ENCODE data around the gene C1QTNF2. TPM values are rescaled to one million over a fixed set of nuclear protein-coding genes. Genes with fewer than 3 reads are reported as not detected.

The C1QTNF2 gene
- total and polyA plus RNA-seq, 2 of the 8 experiments (the other 6 are each of a cell fraction or from before 2014, with no cell fraction given) = 1.0 to 2.0 TPM

DNA sequence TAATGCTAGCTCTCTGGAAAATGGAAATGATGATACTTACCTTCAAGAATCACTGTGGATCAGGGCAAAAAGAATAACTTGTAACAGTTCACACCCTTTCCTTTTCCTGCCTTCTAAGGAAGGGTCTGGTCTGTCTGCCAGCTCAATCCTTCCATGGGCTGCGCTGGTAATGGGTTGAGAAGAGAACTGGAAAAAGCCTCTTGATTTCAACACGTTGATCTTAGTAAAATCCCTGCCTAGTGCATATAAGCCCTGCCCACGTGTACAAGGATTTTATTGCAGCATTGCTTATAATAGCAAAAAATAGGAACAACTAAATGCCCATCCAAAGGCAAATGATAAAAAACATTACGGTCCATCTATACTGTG is 20.5 kb downstream of the C1QTNF2 start (continued):
- TF ChIP-seq RNF2 (IDR thresholded peaks at IDR 0.05; ENCODE audit: borderline replicate concordance, low read depth, low read length, missing control alignments, poor library complexity, severe bottlenecking) (no peak), PHF8 (conservative IDR thresholded peaks at IDR 0.05; ENCODE audit: low read depth, low read length) (no peak), TAF1 (IDR thresholded peaks at IDR 0.05; ENCODE audit: low read depth, low read length) (no peak), CBX8 (IDR thresholded peaks at IDR 0.05; ENCODE audit: borderline replicate concordance, low read depth, low read length) (no peak), POLR2AphosphoS5 (IDR thresholded peaks at IDR 0.05; ENCODE audit: low read depth, low read length) (no peak), POU5F1 (IDR thresholded peaks at IDR 0.05; ENCODE audit: low read depth, low read length) (no peak)
- TF ChIP-seq, protein P1, sequence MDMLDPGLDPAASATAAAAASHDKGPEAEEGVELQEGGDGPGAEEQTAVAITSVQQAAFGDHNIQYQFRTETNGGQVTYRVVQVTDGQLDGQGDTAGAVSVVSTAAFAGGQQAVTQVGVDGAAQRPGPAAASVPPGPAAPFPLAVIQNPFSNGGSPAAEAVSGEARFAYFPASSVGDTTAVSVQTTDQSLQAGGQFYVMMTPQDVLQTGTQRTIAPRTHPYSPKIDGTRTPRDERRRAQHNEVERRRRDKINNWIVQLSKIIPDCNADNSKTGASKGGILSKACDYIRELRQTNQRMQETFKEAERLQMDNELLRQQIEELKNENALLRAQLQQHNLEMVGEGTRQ (IDR thresholded peaks at IDR 0.05; ENCODE audit: low read length) = no peak
